ENCODE measurements around the gene RPAP2. TPM values are rescaled to one million over a fixed set of nuclear protein-coding genes. Genes with fewer than 3 reads are reported as not detected.
"Not testable (repeated sequence)": the region's sequence is repeated elsewhere in the genome, so short reads cannot be mapped to it uniquely, and the experiment has no call there.

The RPAP2 gene
- total RNA-seq, 1 experiment from 2014 or later, result 31.8 TPM

- ChIA-PET CTCF (interaction anchor here (0.7 kb wide), 1 partner anchor 25 kb away, joined by 3 read pairs; no protein-coding TSS in a partner anchor), POLR2A (ENCODE audit: low non-redundant PET) (no interaction called here)
- no TSS peak for BruUV-seq (replicated peaks)
Observed at GRCh38 chr1:92425617-92426016, 126.8 kb downstream of the RPAP2 start.

GRCh38 chr1:92430030-92430429, 131.2 kb downstream of the RPAP2 start:
- CTCF ChIA-PET, result no interaction called here
- no peak overlapping the region for H3K27ac ChIP-seq (ENCODE audit: low read depth, low read length, poor library complexity, severe bottlenecking)
- POLR2A ChIA-PET (ENCODE audit: low non-redundant PET), result no interaction called here
- H3K36me3 ChIP-seq (ENCODE audit: insufficient read depth, low read length, poor library complexity, severe bottlenecking), result no peaks in the 10 kb centered on the region
- no TSS peak for BruUV-seq (replicated peaks)
- no peak for DNase-seq (ENCODE audit: low spot score)
- no peaks in the 10 kb centered on the region for H3K27me3 ChIP-seq (replicated peaks; ENCODE audit: insufficient read depth, low read depth, low read length, poor library complexity)
- H3K4me1 ChIP-seq (ENCODE audit: insufficient read depth, low read length, poor library complexity, severe bottlenecking), result no peaks in the 10 kb centered on the region
- intact Hi-C loops (cut with micrococcal nuclease; ENCODE audit: unreplicated experiment), result no loop called here
- TF ChIP-seq CTCF (conservative IDR thresholded peaks at IDR 0.05; ENCODE audit: low read depth, low read length) (no peak), EZH2 (IDR thresholded peaks at IDR 0.05; ENCODE audit: borderline replicate concordance, low read depth, low read length, poor library complexity, severe bottlenecking) (no peak)
- H3K4me3 ChIP-seq (ENCODE audit: low read depth, low read length, poor library complexity, severe bottlenecking), result no peak overlapping the region
- no peaks in the 10 kb centered on the region for H3K9me3 ChIP-seq (ENCODE audit: low read depth, low read length, poor library complexity, severe bottlenecking)

More at GRCh38 chr1:92425617-92426016, 126.8 kb downstream of the RPAP2 start:
- no peaks in the 10 kb centered on the region for H3K27me3 ChIP-seq (replicated peaks; ENCODE audit: insufficient read depth, low read depth, low read length, poor library complexity)
- DNase-seq (ENCODE audit: low spot score), result no peak
- H3K9me3 ChIP-seq (ENCODE audit: low read depth, low read length, poor library complexity, severe bottlenecking), result no peaks in the 10 kb centered on the region
- no peaks in the 10 kb centered on the region for H3K4me1 ChIP-seq (ENCODE audit: insufficient read depth, low read length, poor library complexity, severe bottlenecking)
- intact Hi-C loops (cut with micrococcal nuclease; ENCODE audit: unreplicated experiment), result no loop called here
- H3K27ac ChIP-seq (ENCODE audit: low read depth, low read length, poor library complexity, severe bottlenecking), result no peak overlapping the region
- H3K36me3 ChIP-seq (ENCODE audit: insufficient read depth, low read length, poor library complexity, severe bottlenecking), result no peaks in the 10 kb centered on the region
- no peak overlapping the region for H3K4me3 ChIP-seq (ENCODE audit: low read depth, low read length, poor library complexity, severe bottlenecking)
- TF ChIP-seq CTCF (conservative IDR thresholded peaks at IDR 0.05; ENCODE audit: low read depth, low read length) (no peak), EZH2 (IDR thresholded peaks at IDR 0.05; ENCODE audit: borderline replicate concordance, low read depth, low read length, poor library complexity, severe bottlenecking) (no peak)

GRCh38 chr1:92434572-92434971, 135.7 kb downstream of the RPAP2 start:
- intact Hi-C loops (cut with micrococcal nuclease; ENCODE audit: unreplicated experiment); POLR2A ChIA-PET (ENCODE audit: low non-redundant PET): not testable (repeated sequence)

GRCh38 chr1:92439291-92439690, 140.4 kb downstream of the RPAP2 start:
- no TSS peak for BruUV-seq (replicated peaks)
- CTCF ChIA-PET, result no interaction called here

More at GRCh38 chr1:92434572-92434971, 135.7 kb downstream of the RPAP2 start:
- H3K27me3 ChIP-seq (replicated peaks; ENCODE audit: insufficient read depth, low read depth, low read length, poor library complexity); H3K9me3 ChIP-seq (ENCODE audit: low read depth, low read length, poor library complexity, severe bottlenecking); H3K4me1 ChIP-seq (ENCODE audit: insufficient read depth, low read length, poor library complexity, severe bottlenecking); H3K4me3 ChIP-seq (ENCODE audit: low read depth, low read length, poor library complexity, severe bottlenecking); BruUV-seq (replicated peaks); DNase-seq (ENCODE audit: low spot score); H3K27ac ChIP-seq (ENCODE audit: low read depth, low read length, poor library complexity, severe bottlenecking); H3K36me3 ChIP-seq (ENCODE audit: insufficient read depth, low read length, poor library complexity, severe bottlenecking); CTCF ChIA-PET: not testable (repeated sequence)

More at GRCh38 chr1:92439291-92439690, 140.4 kb downstream of the RPAP2 start:
- no peaks in the 10 kb centered on the region for H3K36me3 ChIP-seq (ENCODE audit: insufficient read depth, low read length, poor library complexity, severe bottlenecking)
- H3K4me1 ChIP-seq (ENCODE audit: insufficient read depth, low read length, poor library complexity, severe bottlenecking), result no peaks in the 10 kb centered on the region
- POLR2A ChIA-PET (ENCODE audit: low non-redundant PET), result no interaction called here
- H3K9me3 ChIP-seq (ENCODE audit: low read depth, low read length, poor library complexity, severe bottlenecking), result no peaks in the 10 kb centered on the region
- no peak for TF ChIP-seq CTCF (conservative IDR thresholded peaks at IDR 0.05; ENCODE audit: low read depth, low read length)
- TF ChIP-seq EZH2 (IDR thresholded peaks at IDR 0.05; ENCODE audit: borderline replicate concordance, low read depth, low read length, poor library complexity, severe bottlenecking), result no peak
- DNase-seq (ENCODE audit: low spot score), result no peak
- H3K27me3 ChIP-seq (replicated peaks; ENCODE audit: insufficient read depth, low read depth, low read length, poor library complexity), result no peaks in the 10 kb centered on the region
- intact Hi-C loops (cut with micrococcal nuclease; ENCODE audit: unreplicated experiment), result no loop called here
- H3K27ac ChIP-seq (ENCODE audit: low read depth, low read length, poor library complexity, severe bottlenecking), result no peak overlapping the region
- no peak overlapping the region for H3K4me3 ChIP-seq (ENCODE audit: low read depth, low read length, poor library complexity, severe bottlenecking)

Measured in A673 (cell line).